Natural killer cell (primary cell): ENCODE data around the gene C21orf91. TPM values are rescaled to one million over a fixed set of nuclear protein-coding genes. Genes with fewer than 3 reads are reported as not detected.

ENCODE experiments used
- ATAC-seq, 3 donors: fragments of 150-1000 bp in 2 of 3; fragments of 200-7000 bp in 1 of 3; cut with Tn5 transposase; 1 replicate in 1 of 3; 2 replicates in 2 of 3; pipeline ENCODE4 v1.10.0; 2021; ENCODE audit warnings: mild to moderate bottlenecking in 2 of 3, moderate library complexity in 2 of 3
- DNase-seq, 2 donors: peaks; one replicate each; pipeline versions ENCODE4 v3.0.0 to v3.0.0-alpha.2; 2013 to 2021; ENCODE audit warnings: mixed read lengths in 1 of 2
- H3K27ac ChIP-seq: one replicate; pipeline ENCODE4 v1.5.1; 2013; ENCODE audit warnings: mild to moderate bottlenecking, low read length
- H3K27me3 ChIP-seq: one replicate; pipeline ENCODE4 v1.6.1; 2013; ENCODE audit warnings: low read length; ENCODE audit not compliant: control insufficient read depth, insufficient read depth
- H3K36me3 ChIP-seq: one replicate; pipeline ENCODE4 v1.6.1; 2013; ENCODE audit warnings: low read length; ENCODE audit not compliant: control insufficient read depth, insufficient read depth
- H3K4me1 ChIP-seq: one replicate; pipeline ENCODE4 v1.6.1; 2013; ENCODE audit warnings: low read length; ENCODE audit not compliant: control insufficient read depth, insufficient read depth
- H3K4me3 ChIP-seq: one replicate; pipeline ENCODE4 v1.5.1; 2013; ENCODE audit warnings: low read length
- H3K9me3 ChIP-seq: one replicate; pipeline ENCODE4 v1.6.1; 2013; ENCODE audit warnings: low read length; ENCODE audit not compliant: control insufficient read depth, insufficient read depth
- H3K27ac Mint-ChIP-seq, 2 donors: one replicate each; pipeline ENCODE4 v1.8.0; 2022; ENCODE audit warnings: mild to moderate bottlenecking in 2 of 2, mixed read lengths in 2 of 2, moderate library complexity in 1 of 2
- H3K27me3 Mint-ChIP-seq, 2 donors: one replicate each; pipeline ENCODE4 v1.8.0; 2022; ENCODE audit warnings: low read depth in 2 of 2, mixed read lengths in 2 of 2
- H3K36me3 Mint-ChIP-seq: one replicate; pipeline ENCODE4 v1.8.0; 2022; ENCODE audit warnings: mixed read lengths
- H3K4me1 Mint-ChIP-seq, 2 donors: one replicate each; pipeline ENCODE4 v1.8.0; 2022; ENCODE audit warnings: mixed read lengths in 2 of 2
- H3K4me3 Mint-ChIP-seq: one replicate; pipeline ENCODE4 v1.8.0; 2022; ENCODE audit warnings: mild to moderate bottlenecking, moderate library complexity, mixed read lengths
- H3K9me3 Mint-ChIP-seq, 2 donors: one replicate each; pipeline ENCODE4 v1.8.0; 2022; ENCODE audit warnings: mixed read lengths in 2 of 2
- CTCF ChIP-seq: fragments of 200-600 bp; IDR thresholded peaks from one replicate; pipeline ENCODE4 v1.8.0; 2022; ENCODE audit warnings: antibody characterized with exemption
- WGBS: methylation state at CpG from one replicate; pipeline ENCODE4 v1.1.7; 2013; ENCODE audit warnings: missing lambda C conversion rate; ENCODE audit not compliant: insufficient coverage; 5-methylcytosine and 5-hydroxymethylcytosine counted together
- intact Hi-C: fragments of 100-400 bp; cut with micrococcal nuclease; formaldehyde crosslinking; loops from one replicate; pipeline ENCODE4 v1.14.2; 2022
- total RNA-seq, 4 donors: library from RNA; stranded (reverse); fragments of 120-200 nt in 1 of 4; gene quantifications; one replicate each; pipeline versions ENCODE4 v1.2.3 to v1.2.4, GENCODE V29; 2013 to 2022

Gene C21orf91
- total RNA-seq, 3 donors from 2014 or later (not counting 1 experiment from before 2014, with no cell fraction given): 40.9 to 59.4 (median 46.4) TPM

- Mint-ChIP-seq H3K36me3 (no peaks in the 10 kb centered on the region), H3K27ac (no peak overlapping the region), H3K27me3 (peaks cover 0 to 4% of the 10 kb centered on the region in 2 donors), H3K9me3 (no peaks in the 10 kb centered on the region), H3K4me1 (peaks cover 0 to 8% of the 10 kb centered on the region in 2 donors), H3K4me3 (no peak overlapping the region)
- no peaks in the 10 kb centered on the region for H3K36me3 ChIP-seq
- H3K27ac ChIP-seq: no peak overlapping the region
- H3K4me1 ChIP-seq: no peaks in the 10 kb centered on the region
- intact Hi-C loops: no loop called here
- no peaks in the 10 kb centered on the region for H3K9me3 ChIP-seq
- no peaks in the 10 kb centered on the region for H3K27me3 ChIP-seq
- TF ChIP-seq CTCF: no peak
- DNase-seq (no peak), ATAC-seq (no peak)
- no peak overlapping the region for H3K4me3 ChIP-seq
- WGBS: 93% methylated on average over 20 of the region's 20 CpGs
Observed at GRCh38 chr21:17757671-17758070, 61.5 kb downstream of the C21orf91 start.

GRCh38 chr21:17753736-17754135 is 65.4 kb downstream of the C21orf91 start:
- Histone ChIP-seq H3K4me3 (no peak overlapping the region), H3K4me1 (no peaks in the 10 kb centered on the region), H3K27me3 (no peaks in the 10 kb centered on the region), H3K9me3 (no peaks in the 10 kb centered on the region), H3K27ac (no peak overlapping the region), H3K36me3 (no peaks in the 10 kb centered on the region)
- peaks cover 0 to 8% of the 10 kb centered on the region in 2 donors for H3K4me1 Mint-ChIP-seq
- no peak for DNase-seq
- H3K4me3 Mint-ChIP-seq: no peak overlapping the region
- H3K27me3 Mint-ChIP-seq: peaks cover 0 to 4% of the 10 kb centered on the region in 2 donors
- intact Hi-C loops: no loop called here
- no peak for ATAC-seq
- no peaks in the 10 kb centered on the region for H3K36me3 Mint-ChIP-seq
- no peak for TF ChIP-seq CTCF
- 85% methylated on average over 2 of the region's 2 CpGs for whole genome bisulfite sequencing
- H3K9me3 Mint-ChIP-seq: no peaks in the 10 kb centered on the region
- no peak overlapping the region for H3K27ac Mint-ChIP-seq

GRCh38 chr21:17752171-17752570 is 67.0 kb downstream of the C21orf91 start:
- intact Hi-C loops: no loop called here

More at GRCh38 chr21:17752171-17752570, 67.0 kb downstream of the C21orf91 start:
- no peaks in the 10 kb centered on the region for H3K27me3 ChIP-seq
- H3K27me3 Mint-ChIP-seq: no peaks in the 10 kb centered on the region
- no peaks in the 10 kb centered on the region for H3K9me3 ChIP-seq
- H3K27ac ChIP-seq: no peak overlapping the region
- no peaks in the 10 kb centered on the region for H3K4me1 ChIP-seq
- H3K4me1 Mint-ChIP-seq: peaks cover 0 to 7% of the 10 kb centered on the region in 2 donors
- no peak overlapping the region for H3K4me3 Mint-ChIP-seq
- no peak overlapping the region for H3K4me3 ChIP-seq
- DNase-seq: no peak
- no peaks in the 10 kb centered on the region for H3K36me3 Mint-ChIP-seq
- 85% methylated on average over 2 of the region's 2 CpGs for WGBS
- H3K27ac Mint-ChIP-seq: no peak overlapping the region
- H3K36me3 ChIP-seq: no peaks in the 10 kb centered on the region
- no peak for ATAC-seq
- H3K9me3 Mint-ChIP-seq: no peaks in the 10 kb centered on the region
- TF ChIP-seq CTCF: no peak
